A549 treated with ZK216348 at 1 μM for 4 hours (cell line): ENCODE data around the gene SOX14. TPM values are rescaled to one million over a fixed set of nuclear protein-coding genes. Genes with fewer than 3 reads are reported as not detected.

Source experiments
- total RNA-seq: library from RNA; stranded (reverse); fragments of 200-300 nt; extraction: Qiagen RNA extraction; gene quantifications from 5 replicates; pipeline ENCODE4 v1.2.3, GENCODE V29; 2022; ENCODE audit warnings: low read depth

SOX14 gene
- not detected in 5 replicates for total RNA-seq

GRCh38 chr3:137764001-137764433, at the start of gene SOX14:
Gene SOX14, plus strand, starts transcription at chr3:137764315. Its CDS starts 470 bp downstream, at chr3:137764785.

Other genes with a start within 250 kb of the SOX14 start
- gene CLDN18, start 245.8 kb downstream of the SOX14 start, total RNA-seq = not detected in 5 replicates